NCI-H2029 treated with DMSO at 0.1 percent for 48 hours (cell line): ENCODE results near the gene ACP5.
A peak's percentile ranks its signal among the peaks of the same experiment; 100 is the strongest.
"Not testable (repeated sequence)": the region's sequence is repeated elsewhere in the genome, so short reads cannot be mapped to it uniquely, and the experiment has no call there.

Experiments
- DNase-seq: peaks from one replicate; lab custom pipeline; 2025; lab: John Stamatoyannopoulos, UW

Gene ACP5

GRCh38 chr19:11578258-11579142, 1.1 kb upstream of the ACP5 start:
- no peak for DNase-seq

- no peak for DNase-seq
Measured at GRCh38 chr19:11576227-11576626, 1.2 kb downstream of the ACP5 start.

- DNase-seq, result no peak
Measured at GRCh38 chr19:11574689-11575088, 2.8 kb downstream of the ACP5 start.

GRCh38 chr19:11573763-11574162, 3.7 kb downstream of the ACP5 start:
- DNase-seq, result not testable (repeated sequence)

GRCh38 chr19:11573354-11573753, 4.1 kb downstream of the ACP5 start:
- DNase-seq, result not testable (repeated sequence)

GRCh38 chr19:11570039-11570462, 7.4 kb downstream of the ACP5 start:
- no peak for DNase-seq

- DNase-seq, result no peak
Measured at GRCh38 chr19:11566164-11566563, 11.3 kb downstream of the ACP5 start.

- not testable (repeated sequence) for DNase-seq
Measured at GRCh38 chr19:11565649-11565980, 11.8 kb downstream of the ACP5 start.

GRCh38 chr19:11564082-11564807, 13.2 kb downstream of the ACP5 start:
- not testable (repeated sequence) for DNase-seq

- DNase-seq, result no peak
Measured at GRCh38 chr19:11563532-11563931, 13.9 kb downstream of the ACP5 start.

GRCh38 chr19:11560404-11561051, 16.9 kb downstream of the ACP5 start:
- DNase-seq, result peak; percentile 31

GRCh38 chr19:11558881-11559828, 18.3 kb downstream of the ACP5 start, which contains the start of gene ELOF1:
Gene ELOF1, minus strand, starts transcription at chr19:11559230. Its CDS starts 4,883 bp downstream, at chr19:11554347.
- peak; percentile 84 for DNase-seq

- DNase-seq, result no peak
Measured at GRCh38 chr19:11556634-11557420, 20.6 kb downstream of the ACP5 start.

- DNase-seq, result peak; percentile 28
Measured at GRCh38 chr19:11555246-11555645, 22.2 kb downstream of the ACP5 start.

GRCh38 chr19:11554160-11554559, 23.3 kb downstream of the ACP5 start:
- DNase-seq, result no peak

GRCh38 chr19:11552666-11553372, 24.6 kb downstream of the ACP5 start:
- DNase-seq, result no peak

- DNase-seq, result no peak
Measured at GRCh38 chr19:11551603-11552235, 25.7 kb downstream of the ACP5 start.

- no peak for DNase-seq
Measured at GRCh38 chr19:11550265-11550664, 27.2 kb downstream of the ACP5 start.

GRCh38 chr19:11549386-11549953, 28.0 kb downstream of the ACP5 start:
- no peak for DNase-seq
